HS-5 (cell line): Measurements from ENCODE around the gene PSAP.

ENCODE experiments used
- DNase-seq: peaks from one replicate; pipeline ENCODE4 v3.0.0-alpha.2; 2012; ENCODE audit warnings: low read depth

PSAP gene

DNA sequence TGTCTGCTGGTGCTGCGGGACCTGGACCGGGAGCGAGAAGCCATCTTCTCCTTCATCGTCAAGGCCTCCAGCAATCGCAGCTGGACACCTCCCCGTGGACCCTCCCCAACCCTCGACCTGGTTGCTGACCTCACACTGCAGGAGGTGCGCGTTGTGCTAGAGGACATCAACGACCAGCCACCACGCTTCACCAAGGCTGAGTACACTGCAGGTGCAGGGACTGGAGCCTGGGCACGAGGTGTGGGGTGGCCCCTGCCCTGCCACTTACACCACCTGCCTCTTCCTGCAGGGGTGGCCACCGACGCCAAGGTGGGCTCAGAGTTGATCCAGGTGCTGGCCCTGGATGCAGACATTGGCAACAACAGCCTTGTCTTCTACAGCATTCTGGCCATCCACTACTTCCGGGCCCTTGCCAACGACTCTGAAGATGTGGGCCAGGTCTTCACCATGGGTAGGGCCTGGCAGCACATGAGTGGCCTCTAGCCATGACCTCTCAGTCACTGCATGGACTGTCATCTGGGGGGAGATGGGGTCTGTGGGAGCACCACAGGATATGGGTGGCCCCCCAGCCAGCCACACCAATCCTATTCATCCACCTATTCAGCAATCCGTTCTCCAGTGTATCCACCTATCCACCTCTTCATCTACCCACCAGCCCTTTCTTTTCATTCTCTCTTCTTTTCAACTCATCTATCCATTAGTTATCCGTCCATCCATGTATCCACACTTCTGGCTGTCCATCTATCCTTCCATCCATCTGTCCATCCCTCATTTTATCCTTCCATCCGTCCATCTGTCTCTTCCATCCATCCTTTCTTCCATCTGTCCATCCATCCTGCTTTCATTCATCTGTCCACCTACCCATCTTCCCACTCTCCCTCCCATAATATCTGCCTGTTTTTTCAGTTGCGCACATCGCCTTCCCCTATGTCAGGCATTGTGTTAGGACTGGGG lies 43.2 kb downstream of the PSAP start:
- no peak for DNase-seq

- DNase-seq = no peak
These were observed 44.1 kb downstream of the PSAP start for GRCh38 chr10:71806704-71807556.

GRCh38 chr10:71805776-71806703 lies 45.0 kb downstream of the PSAP start:
- DNase-seq = no peak

DNA sequence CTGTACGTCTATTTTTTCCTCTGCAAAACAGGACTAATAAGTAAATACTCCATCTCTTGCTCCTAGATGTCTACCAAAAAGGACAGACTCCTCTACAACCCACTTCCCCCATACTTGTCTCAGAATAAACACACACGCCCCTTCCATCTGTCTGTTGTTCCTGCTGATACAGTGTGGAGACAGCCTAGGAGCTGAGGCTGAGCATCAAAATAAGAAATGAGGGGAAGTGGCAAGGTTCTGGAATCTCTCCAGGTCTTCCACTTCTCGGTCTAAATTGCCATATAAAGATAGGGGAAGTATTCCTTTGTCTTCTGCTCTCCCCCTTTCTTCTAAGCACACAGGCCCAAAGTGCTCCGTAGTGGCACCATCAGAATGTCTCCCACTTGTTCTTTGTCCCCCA lies 47.0 kb downstream of the PSAP start:
- DNase-seq = no peak

- DNase-seq = no peak
These were observed 48.1 kb downstream of the PSAP start for GRCh38 chr10:71802715-71803488.

- no peak for DNase-seq
These were observed 48.8 kb downstream of the PSAP start for GRCh38 chr10:71802235-71802634.

- no peak for DNase-seq
These were observed 49.7 kb downstream of the PSAP start for GRCh38 chr10:71801361-71801760.

- DNase-seq = no peak
These were observed 51.2 kb downstream of the PSAP start for GRCh38 chr10:71799608-71800453.

DNA sequence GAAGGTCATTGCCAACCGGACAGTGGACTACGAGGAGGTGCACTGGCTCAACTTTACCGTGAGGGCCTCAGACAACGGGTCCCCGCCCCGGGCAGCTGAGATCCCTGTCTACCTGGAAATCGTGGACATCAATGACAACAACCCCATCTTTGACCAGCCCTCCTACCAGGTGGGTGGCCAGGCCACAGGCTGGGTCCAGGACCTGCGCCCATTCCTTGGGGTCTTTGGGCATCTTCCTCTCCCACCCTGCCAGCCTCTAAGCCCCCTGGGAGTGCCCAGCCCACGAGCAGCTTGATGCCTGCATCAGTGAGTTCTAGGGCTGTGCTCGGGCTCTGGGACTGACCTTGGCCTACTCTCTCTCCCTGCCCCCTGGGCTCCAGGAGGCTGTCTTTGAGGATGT lies 51.9 kb downstream of the PSAP start:
- no peak for DNase-seq

DNA sequence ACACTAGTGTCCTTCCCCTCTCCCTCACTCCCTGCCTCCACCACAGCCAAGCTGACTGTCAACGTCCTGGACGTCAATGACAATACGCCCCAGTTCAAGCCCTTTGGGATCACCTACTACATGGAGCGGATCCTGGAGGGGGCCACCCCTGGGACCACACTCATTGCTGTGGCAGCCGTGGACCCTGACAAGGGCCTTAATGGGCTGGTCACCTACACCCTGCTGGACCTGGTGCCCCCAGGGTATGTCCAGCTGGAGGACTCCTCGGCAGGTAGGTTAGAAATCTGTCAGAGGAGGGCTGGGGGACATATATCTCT lies 52.8 kb downstream of the PSAP start:
- DNase-seq = no peak

GRCh38 chr10:71797533-71798307 lies 53.3 kb downstream of the PSAP start:
- DNase-seq = no peak

DNA sequence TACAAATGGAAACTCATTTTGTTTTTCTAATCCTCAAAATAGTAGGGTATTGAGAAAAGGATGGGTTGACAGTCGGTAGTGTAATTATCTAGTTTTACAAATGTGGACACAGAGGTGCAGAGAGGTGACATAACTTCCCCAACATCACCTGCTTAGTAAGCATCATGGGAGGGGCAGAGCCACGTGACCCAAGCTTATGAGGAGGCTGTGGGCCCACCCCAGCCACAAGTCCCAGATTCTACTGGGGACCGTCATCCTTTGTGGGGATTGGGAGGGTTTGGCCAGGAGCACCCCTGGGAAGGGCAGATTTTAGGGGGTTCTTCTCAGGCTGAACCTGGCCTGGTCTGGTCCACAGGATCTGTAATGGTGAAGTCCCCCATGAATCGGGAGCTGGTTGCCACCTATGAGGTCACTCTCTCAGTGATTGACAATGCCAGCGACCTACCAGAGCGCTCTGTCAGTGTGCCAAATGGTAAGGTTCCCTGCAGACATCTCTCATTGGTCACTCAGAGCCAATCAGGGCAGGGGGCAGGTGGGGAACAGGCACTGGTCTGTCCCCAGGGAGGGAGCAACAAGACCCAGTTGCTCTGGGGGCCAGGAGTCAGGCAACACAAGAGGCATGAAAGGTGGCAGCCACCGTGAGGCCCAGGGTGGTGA lies 54.2 kb downstream of the PSAP start:
- no peak for DNase-seq

DNA sequence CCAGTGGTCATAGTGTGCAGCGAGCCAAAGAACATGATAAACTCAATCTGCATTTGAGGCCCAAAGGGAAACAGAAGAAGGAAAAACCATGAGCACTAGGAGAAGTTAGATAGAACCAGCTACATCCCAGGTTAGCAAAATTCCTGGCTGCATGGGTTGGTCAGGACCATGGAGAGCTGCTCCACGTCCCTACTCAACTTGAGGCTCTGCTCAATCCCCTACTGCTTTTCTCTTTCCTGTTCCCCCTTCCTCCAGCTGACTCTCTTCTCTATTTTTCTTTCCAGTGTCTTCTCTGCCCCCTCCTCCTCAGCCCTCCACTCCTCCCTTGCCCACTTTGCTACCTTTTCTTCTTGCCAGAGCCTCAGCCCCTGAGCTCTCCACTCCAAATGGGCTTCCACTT lies 55.8 kb downstream of the PSAP start:
- no peak for DNase-seq

GRCh38 chr10:71790749-71791440 lies 60.2 kb downstream of the PSAP start:
- no peak for DNase-seq

GRCh38 chr10:71789871-71790270 lies 61.2 kb downstream of the PSAP start:
- no peak for DNase-seq

GRCh38 chr10:71788954-71789353 lies 62.1 kb downstream of the PSAP start:
- DNase-seq = no peak

DNA sequence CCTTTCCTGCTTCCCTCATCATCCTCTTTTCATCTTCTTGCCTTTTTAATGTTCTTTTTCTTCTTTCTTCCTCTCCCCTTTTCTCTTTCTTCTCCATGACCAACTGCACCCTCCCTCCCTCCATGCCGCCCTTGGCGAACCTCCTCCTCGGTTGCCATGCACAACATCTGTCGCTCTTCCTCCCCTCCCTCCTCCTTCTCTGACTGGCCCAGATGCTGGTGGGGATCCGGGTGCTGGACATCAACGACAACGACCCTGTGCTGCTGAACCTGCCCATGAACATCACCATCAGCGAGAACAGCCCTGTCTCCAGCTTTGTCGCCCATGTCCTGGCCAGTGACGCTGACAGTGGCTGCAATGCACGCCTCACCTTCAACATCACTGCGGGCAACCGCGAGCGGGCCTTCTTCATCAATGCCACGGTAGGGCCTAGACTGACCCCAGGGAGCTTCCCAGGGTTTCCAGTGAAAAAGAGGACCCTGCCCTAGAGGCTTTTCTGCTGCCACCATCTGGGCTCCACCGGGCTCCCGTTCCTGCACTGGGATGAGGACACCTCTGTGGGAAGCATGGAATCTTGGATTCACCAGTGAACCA lies 66.3 kb downstream of the PSAP start:
- DNase-seq = no peak
